GM12872 (cell line): Measurements from ENCODE around the gene LYL1.
A peak's percentile ranks its signal among the peaks of the same experiment; 100 is the strongest.

Experiments
- CTCF ChIP-seq: IDR thresholded peaks from 3 replicates; pipeline ENCODE4 v1.5.1; 2011; ENCODE audit warnings: low read depth, mild to moderate bottlenecking, low read length, moderate library complexity; ENCODE audit not compliant: insufficient read depth

LYL1 gene

GRCh38 chr19:13064092-13064489, 38.6 kb downstream of the LYL1 start:
- TF ChIP-seq CTCF = no peak

DNA sequence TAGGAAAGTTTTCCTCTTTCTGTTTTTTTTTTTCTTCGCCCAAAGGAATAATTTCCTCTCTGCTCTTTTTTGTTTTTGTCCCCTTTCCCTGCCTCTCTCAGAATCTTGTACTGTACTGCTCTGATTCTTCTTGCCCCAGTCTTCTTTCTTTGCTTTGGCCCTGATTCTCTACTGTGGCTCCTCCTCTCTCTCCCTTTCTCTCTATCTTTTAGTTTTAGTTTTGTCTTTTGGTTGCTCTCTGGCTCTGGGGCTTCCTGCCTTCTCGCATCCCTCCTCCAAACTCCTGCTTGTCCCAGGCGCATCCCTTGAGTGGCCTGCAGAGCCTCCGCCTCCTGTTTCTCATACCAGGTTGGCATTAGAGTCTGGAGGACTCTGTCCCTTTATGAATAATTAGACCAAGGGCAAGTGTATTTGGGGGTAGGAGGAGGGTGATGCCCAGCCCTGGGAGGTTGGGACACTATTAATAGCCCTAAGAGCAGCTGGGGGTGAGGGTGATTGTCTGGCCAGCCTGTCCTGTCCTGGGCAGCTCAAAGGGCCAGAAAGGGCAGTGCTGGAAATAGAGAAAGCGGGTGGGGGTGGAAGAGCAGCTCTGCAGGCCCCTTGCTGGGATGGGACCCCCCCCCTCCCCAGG, 39.1 kb downstream of the LYL1 start:
- no peak for TF ChIP-seq CTCF

- no peak for TF ChIP-seq CTCF
Measured at GRCh38 chr19:13062317-13062716, 40.3 kb downstream of the LYL1 start.

- TF ChIP-seq CTCF = peak; percentile 97
Measured at GRCh38 chr19:13060964-13061927, 41.4 kb downstream of the LYL1 start.

DNA sequence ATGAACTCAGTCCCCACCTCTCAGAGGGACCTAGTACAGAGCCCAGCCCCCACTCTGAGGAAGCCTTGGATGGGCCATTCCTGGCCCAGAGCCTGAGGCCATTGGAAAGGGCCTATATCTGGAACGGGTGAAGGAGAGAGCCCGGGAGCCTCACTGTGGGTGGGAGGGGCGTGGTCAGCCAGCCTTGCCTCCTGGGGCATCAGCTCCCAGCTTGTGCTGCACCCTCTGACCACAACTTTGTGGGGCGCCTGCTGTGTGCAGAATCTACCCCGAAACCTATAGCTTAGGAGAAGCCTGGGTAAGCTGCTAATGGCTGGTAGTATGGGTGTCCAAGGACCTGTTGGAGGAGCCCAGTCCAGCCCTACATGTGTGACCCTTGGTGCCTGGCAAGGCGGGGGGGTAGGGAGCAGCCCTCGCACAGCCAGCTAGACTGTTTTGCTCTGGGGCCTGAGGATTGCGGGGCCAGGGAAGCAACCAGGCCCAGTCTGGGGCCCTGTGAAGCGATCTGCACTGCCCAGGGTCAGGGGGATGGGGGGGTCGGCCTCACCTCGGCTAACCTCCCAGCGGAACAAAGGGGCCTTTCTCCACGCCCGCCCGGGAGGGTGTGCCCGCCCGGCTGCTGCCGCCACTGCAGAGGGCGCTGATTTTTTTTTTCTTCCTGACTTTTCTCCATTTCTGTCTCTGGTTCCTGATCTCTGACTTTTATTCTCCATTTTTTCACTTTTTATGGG, 42.3 kb downstream of the LYL1 start:
- no peak for TF ChIP-seq CTCF

GRCh38 chr19:13058951-13059660, 43.6 kb downstream of the LYL1 start:
- no peak for TF ChIP-seq CTCF

DNA sequence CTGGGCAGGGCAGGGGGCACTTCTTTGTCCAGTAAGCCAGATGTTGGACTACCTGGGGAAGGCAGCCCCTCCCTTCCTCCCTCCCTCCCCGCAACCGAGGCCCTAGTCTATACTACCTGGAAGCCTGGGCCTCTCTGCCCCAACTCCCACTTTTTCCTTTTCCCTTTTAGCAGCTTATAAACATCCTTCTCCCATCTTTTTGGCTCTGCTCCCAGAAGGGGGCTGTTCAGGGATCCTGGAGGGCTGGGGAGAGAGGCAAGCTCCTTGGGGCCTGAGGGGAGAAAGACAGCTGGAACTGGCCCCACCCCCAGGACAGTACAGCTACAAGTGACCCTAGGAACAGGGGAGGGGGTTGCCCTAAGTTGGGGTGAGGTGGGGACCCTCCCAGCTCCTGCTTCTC, 44.9 kb downstream of the LYL1 start:
- no peak for TF ChIP-seq CTCF
